ENCODE data around the gene ASPN.

The ASPN gene

GRCh38 chr9:92482329-92482728 is at the start of gene ASPN:
Gene ASPN, minus strand, starts transcription at chr9:92482506.
- no peak for DNase-seq

GRCh38 chr9:92530893-92531292 is 48.6 kb upstream of the ASPN start:
- no peak for DNase-seq

DNA sequence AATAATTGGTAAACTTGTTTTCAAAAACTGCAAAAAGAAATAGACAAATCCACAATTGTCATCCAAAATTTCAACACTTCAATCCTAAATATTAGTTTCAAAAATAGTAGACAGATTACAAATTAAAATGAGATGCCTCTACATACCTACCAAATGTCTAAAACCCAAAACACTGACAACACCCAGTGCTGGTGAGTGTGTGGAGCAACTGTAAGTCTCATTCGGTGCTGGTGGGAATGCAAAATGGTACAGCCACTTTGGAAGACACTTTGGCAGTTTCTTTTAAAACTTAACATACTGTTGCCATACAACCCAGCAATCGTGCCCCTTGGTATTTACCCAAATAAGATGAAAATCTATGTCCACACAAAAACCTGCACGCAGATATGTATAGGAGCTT is 46.8 kb upstream of the ASPN start:
- no peak for DNase-seq

- DNase-seq: no peak
These were observed 46.2 kb upstream of the ASPN start for GRCh38 chr9:92528522-92528849.

GRCh38 chr9:92527832-92528521 is 45.7 kb upstream of the ASPN start:
- no peak for DNase-seq

- DNase-seq: no peak
These were observed 45.1 kb upstream of the ASPN start for GRCh38 chr9:92527291-92527828.

- no peak for DNase-seq
These were observed 43.0 kb upstream of the ASPN start for GRCh38 chr9:92525306-92525705.

- DNase-seq: no peak
These were observed 42.6 kb upstream of the ASPN start for GRCh38 chr9:92524881-92525280.

GRCh38 chr9:92522983-92523970 is 41.0 kb upstream of the ASPN start:
- DNase-seq: no peak

- no peak for DNase-seq
These were observed 38.5 kb upstream of the ASPN start for GRCh38 chr9:92520837-92521236.

GRCh38 chr9:92518199-92518598 is 35.9 kb upstream of the ASPN start:
- DNase-seq: no peak

GRCh38 chr9:92517046-92517445 is 34.7 kb upstream of the ASPN start:
- DNase-seq: no peak

DNA sequence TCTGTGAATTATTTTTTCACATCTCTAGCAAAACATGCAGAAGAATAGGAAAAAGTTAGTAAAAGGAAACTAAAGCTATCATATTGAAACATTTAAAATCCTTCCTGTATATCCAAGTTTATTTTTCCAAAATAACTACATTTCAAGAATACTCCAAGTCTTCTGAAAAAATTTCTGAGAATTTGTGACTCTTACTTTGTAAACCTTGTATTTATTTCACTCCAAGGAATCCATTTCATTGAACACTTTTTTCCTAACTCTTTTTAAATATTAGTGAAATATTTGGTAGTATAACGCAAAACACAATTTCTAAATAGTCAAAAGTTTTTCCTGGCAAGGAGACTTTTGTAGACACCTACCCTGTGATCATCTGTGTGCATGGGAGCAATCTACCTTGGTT is 34.2 kb upstream of the ASPN start:
- no peak for DNase-seq

DNA sequence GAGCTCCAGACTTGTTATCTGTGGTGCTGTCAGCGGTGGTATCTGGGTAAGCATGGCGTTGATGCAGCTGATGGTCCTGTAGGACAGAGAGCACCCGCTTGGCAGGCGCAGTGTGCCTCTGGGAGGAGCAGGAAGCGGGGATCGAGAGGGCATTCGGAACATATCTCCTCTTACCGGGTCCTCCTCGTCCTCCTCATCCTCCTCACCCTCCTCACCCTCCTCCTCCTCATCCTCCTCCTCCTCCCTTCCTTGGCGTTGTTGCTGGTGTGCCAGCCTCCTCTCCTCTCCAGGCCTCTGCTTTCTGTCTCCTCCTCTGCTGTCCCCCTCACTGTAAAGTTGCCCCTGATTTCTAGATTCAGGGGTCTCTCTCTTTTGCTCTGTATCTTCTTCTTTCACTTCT is 32.3 kb upstream of the ASPN start:
- DNase-seq: no peak

GRCh38 chr9:92513349-92513748 is 31.0 kb upstream of the ASPN start:
- no peak for DNase-seq

DNA sequence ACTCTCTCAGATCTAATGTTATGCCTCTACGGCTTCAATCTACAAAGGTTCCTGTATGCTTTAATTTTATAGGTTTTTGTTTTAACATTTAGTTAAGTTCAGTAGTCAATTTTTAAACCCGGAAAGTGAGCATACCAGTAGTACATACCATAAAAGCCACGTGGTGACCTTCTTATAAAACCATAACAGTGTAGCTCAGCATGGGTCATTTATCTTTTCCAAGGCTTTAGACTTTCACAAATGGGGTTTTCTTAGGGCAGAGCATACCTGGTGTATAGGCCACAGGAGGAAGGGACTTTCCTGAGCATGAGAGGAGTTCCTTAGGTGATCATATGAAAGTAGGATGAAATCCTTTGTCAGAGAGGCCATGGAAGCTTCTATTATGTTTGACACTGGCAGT is 30.3 kb upstream of the ASPN start:
- no peak for DNase-seq

- DNase-seq: no peak
These were observed 28.4 kb upstream of the ASPN start for GRCh38 chr9:92510747-92511146.

DNA sequence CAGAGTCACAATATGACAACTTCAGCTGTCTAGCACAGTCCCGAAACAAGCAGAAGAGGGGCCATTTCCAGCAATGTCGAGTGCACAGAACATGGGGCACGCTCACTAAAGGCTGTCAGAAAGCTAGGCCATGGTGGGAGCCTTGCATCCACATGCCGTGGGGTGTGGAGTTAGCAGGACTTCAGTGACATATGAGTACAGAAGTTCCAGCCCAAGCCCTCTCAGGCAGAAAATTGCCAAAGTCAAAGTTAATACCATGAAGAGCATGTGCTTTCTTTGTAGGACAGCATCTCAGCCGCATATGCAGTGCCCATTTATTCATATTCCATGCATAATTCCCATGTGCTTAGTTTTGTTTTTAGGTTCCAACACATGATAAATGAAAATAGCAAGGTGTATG is 26.7 kb upstream of the ASPN start:
- no peak for DNase-seq

DNA sequence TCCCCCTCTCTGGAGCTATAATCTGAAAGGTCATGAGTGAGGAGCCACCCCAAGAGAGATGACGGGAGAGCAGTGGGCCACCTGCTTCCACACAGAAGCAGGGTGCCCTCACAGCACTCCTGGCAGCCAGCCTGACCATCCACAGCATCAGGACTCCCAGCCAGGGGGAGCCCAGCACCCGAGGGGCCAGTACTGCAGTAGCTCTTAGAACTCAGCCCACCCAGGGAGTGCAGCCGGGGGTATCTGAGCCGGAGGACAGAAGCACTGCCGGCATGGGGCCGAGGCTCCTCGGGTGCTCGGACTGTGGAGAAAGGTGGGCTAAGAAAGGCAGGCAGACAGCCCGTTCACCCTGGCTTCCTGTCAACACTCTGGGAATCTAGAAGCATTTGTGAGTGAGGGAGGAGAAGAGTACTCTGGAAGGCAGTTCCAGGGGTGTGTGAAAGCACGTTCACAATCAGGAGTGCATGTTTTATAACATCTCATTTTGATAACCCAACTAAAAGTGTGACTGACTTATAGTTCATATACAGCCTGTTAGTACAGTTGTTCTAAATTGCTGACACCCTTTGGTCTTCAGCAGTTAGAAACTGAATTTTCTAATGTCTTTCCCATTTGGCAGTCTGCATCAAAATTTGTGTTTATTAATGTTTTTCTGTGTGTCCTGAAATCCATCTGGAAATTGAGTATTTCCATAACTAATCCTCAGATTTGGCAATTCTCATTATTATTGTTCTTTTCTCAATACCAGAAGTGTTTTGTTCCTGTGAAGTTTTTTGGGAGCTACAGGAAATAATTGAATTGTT is 25.9 kb upstream of the ASPN start:
- no peak for DNase-seq

- DNase-seq: no peak
These were observed 25.2 kb upstream of the ASPN start for GRCh38 chr9:92507496-92507895.

- DNase-seq: no peak
These were observed 24.7 kb upstream of the ASPN start for GRCh38 chr9:92507005-92507404.

DNA sequence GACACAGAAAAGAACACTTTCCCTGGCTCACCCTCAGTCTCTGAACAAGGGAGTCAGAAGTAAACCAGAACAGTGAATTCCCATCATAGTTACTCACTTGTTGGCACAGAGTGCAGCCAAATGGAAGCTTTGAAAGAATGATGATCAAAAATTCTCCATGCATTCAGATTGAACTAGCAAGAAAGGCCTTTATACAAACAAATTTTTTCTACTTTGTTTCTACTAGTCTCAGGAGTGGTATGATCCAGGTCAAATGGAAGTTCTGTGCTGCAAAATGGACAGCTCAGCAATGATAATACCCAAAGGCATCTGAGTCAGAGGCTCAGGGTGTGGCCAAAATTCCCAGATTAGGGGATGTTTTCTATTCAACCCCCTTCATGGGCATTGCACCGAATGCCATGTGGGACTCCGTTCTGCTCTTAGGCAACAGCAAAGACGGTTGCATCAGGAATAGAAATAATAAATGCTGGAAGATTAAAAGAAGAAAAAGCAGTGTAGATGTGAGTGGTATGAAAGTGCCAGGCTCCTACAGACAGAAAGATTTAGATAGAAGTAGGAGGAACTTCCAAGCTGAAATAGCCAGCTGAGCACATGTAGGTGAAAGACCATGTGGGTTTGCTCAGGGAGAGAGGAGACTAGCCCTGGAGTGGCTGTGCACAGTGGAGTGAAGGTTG is 24.0 kb upstream of the ASPN start:
- no peak for DNase-seq

DNA sequence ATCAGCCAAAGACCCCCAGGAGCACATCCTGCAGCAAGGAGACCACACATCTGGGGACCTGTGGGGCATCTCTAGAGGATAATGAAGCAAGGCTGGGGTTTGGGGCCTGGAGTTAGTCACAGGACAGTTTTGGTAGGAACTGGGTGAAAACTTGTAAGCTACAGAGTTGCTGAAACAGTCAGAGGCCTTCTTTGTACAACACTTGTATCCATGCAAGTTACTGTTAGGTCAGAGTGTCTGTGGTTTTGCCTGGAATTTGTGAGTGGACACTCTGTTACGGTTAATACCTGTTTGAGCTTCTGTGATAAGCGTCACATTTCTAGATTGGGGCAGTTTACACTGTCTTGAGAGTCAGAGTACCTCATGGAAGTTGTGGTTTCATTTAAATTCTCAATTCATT is 22.6 kb upstream of the ASPN start:
- DNase-seq: no peak
